GM12873 (cell line): ENCODE results near the gene ACP2.

Experiments used
- CTCF ChIP-seq: IDR thresholded peaks from 2 replicates; pipeline ENCODE4 v1.5.1; 2012; ENCODE audit warnings: low read depth, mild to moderate bottlenecking, moderate library complexity, low read length, control low read depth; ENCODE audit not compliant: insufficient read depth; ENCODE audit errors: missing control alignments

ACP2 gene

GRCh38 chr11:47267876-47268275, 19.3 kb upstream of the ACP2 start:
- no peak for TF ChIP-seq CTCF

- TF ChIP-seq CTCF, result no peak
Observed at GRCh38 chr11:47264521-47264920, 15.9 kb upstream of the ACP2 start.

GRCh38 chr11:47264119-47264518, 15.5 kb upstream of the ACP2 start:
- TF ChIP-seq CTCF, result no peak

- no peak for TF ChIP-seq CTCF
Observed at GRCh38 chr11:47261291-47261800, 12.7 kb upstream of the ACP2 start.

GRCh38 chr11:47260366-47260765, 11.8 kb upstream of the ACP2 start:
- no peak for TF ChIP-seq CTCF

- TF ChIP-seq CTCF, result peak; percentile 70
Observed at GRCh38 chr11:47259232-47259977, 10.8 kb upstream of the ACP2 start.

GRCh38 chr11:47258317-47258902, 9.8 kb upstream of the ACP2 start:
- TF ChIP-seq CTCF, result no peak
